Progenitor cell of endocrine pancreas (in vitro differentiated cells): ENCODE results near the gene KIF3B. TPM values are rescaled to one million over a fixed set of nuclear protein-coding genes. Genes with fewer than 3 reads are reported as not detected.
"Not testable (repeated sequence)": the region's sequence is repeated elsewhere in the genome, so short reads cannot be mapped to it uniquely, and the experiment has no call there.

ENCODE experiments used
- DNase-seq: peaks from one replicate; pipeline ENCODE4 v3.0.0; 2021; ENCODE audit warnings: low spot score; ENCODE audit not compliant: unreplicated experiment
- H3K27ac Mint-ChIP-seq: 2 replicates; pipeline ENCODE4 v1.8.0; 2021; ENCODE audit warnings: mild to moderate bottlenecking, moderate library complexity, mixed read lengths
- H3K27me3 Mint-ChIP-seq: 2 replicates; pipeline ENCODE4 v1.8.0; 2021; ENCODE audit warnings: mixed read lengths
- H3K36me3 Mint-ChIP-seq: 2 replicates; pipeline ENCODE4 v1.8.0; 2022; ENCODE audit warnings: mixed read lengths; ENCODE audit not compliant: insufficient read depth
- H3K4me1 Mint-ChIP-seq: 2 replicates; pipeline ENCODE4 v1.8.0; 2021; ENCODE audit warnings: low read depth, mixed read lengths
- H3K4me3 Mint-ChIP-seq: 2 replicates; pipeline ENCODE4 v1.8.0; 2021; ENCODE audit warnings: low read depth, mild to moderate bottlenecking, moderate library complexity, mixed read lengths
- H3K9me3 Mint-ChIP-seq: 2 replicates; pipeline ENCODE4 v1.8.0; 2021; ENCODE audit warnings: low read depth, mixed read lengths
- total RNA-seq: library from RNA; stranded (reverse); gene quantifications from 2 replicates; pipeline ENCODE4 v1.2.1, GENCODE V29; 2021
- TF ChIP-seq, protein P1 (sequence below): fragments of 200-600 bp; sonication (generic); IDR thresholded peaks from one replicate; pipeline ENCODE4 v1.5.0; 2021; ENCODE audit warnings: antibody characterized with exemption, mild to moderate bottlenecking; ENCODE audit not compliant: unreplicated experiment

The KIF3B gene
- total RNA-seq, 1 donor from 2014 or later = 61.6 TPM

GRCh38 chr20:32339116-32339515 is 61.7 kb downstream of the KIF3B start:
- TF ChIP-seq, protein P1, sequence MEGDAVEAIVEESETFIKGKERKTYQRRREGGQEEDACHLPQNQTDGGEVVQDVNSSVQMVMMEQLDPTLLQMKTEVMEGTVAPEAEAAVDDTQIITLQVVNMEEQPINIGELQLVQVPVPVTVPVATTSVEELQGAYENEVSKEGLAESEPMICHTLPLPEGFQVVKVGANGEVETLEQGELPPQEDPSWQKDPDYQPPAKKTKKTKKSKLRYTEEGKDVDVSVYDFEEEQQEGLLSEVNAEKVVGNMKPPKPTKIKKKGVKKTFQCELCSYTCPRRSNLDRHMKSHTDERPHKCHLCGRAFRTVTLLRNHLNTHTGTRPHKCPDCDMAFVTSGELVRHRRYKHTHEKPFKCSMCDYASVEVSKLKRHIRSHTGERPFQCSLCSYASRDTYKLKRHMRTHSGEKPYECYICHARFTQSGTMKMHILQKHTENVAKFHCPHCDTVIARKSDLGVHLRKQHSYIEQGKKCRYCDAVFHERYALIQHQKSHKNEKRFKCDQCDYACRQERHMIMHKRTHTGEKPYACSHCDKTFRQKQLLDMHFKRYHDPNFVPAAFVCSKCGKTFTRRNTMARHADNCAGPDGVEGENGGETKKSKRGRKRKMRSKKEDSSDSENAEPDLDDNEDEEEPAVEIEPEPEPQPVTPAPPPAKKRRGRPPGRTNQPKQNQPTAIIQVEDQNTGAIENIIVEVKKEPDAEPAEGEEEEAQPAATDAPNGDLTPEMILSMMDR = no peak
- no peaks in the 10 kb centered on the region for H3K27me3 Mint-ChIP-seq
- peaks cover 10% of the 10 kb centered on the region for H3K36me3 Mint-ChIP-seq
- H3K27ac Mint-ChIP-seq = peak overlapping the region; percentile 9
- H3K4me1 Mint-ChIP-seq = peaks cover 10% of the 10 kb centered on the region
- DNase-seq = no peak
- H3K9me3 Mint-ChIP-seq = peaks cover 3% of the 10 kb centered on the region
- no peak overlapping the region for H3K4me3 Mint-ChIP-seq

GRCh38 chr20:32341053-32341452 is 63.6 kb downstream of the KIF3B start:
- not testable (repeated sequence) for H3K36me3 Mint-ChIP-seq

DNA sequence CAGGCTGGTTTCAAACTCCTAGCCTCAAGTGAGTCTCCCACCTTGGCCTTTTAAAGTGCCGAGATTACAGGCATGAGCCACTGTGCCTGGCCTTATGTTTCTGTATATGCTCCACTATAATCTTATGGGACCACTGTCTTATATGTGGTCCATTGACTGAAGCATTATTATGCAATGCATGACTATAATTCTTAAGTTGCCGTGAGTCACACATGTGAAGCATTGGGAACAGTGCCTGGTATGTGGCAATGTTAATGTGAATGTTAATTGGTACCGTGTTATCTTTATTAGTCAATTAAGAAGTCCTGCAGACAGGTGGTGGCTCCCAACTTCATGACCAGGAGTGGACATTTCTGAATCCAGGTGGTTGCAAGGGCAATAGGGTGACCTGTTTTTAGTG is 66.0 kb downstream of the KIF3B start:
- TF ChIP-seq, protein P1 = no peak
- H3K4me3 Mint-ChIP-seq = no peak overlapping the region

More at GRCh38 chr20:32341053-32341452, 63.6 kb downstream of the KIF3B start:
- not testable (repeated sequence) for DNase-seq, H3K4me3 Mint-ChIP-seq, H3K9me3 Mint-ChIP-seq, H3K27ac Mint-ChIP-seq, H3K27me3 Mint-ChIP-seq
- H3K4me1 Mint-ChIP-seq = peaks cover 17% of the 10 kb centered on the region

DNA sequence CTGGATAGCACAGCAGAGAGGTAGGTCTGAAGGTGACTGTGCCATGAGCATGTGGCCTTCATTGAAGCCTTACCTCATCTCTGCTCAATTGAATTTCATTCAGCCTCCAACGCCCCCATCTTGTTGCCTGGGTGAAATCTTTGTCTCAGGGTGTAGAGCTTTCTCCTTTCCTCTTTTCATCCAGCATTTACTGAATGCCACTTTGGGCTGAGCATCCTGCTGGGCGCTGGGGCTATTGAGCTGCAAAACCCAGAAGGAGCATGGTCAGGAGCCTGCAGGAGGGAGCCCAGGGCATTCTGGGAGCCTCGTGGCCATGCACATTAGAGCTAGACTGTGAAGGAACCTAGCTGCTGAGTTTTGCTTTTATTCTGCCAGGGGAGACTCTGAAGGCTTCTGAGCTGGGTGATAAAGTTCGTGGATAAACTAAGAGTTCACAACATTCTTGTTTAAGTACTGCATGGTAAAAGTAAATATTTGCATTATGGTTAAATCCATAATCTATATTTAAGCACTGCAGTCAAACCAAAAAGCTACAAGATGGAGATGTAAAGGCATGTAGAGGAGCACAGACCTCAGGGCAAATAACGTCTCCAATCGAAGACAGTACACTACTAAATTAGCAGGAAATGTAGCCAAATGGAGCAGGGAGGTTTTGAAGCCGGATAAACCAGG is 67.5 kb downstream of the KIF3B start:
- H3K27me3 Mint-ChIP-seq = no peaks in the 10 kb centered on the region
- H3K27ac Mint-ChIP-seq = no peak overlapping the region
- H3K36me3 Mint-ChIP-seq = peaks cover 2% of the 10 kb centered on the region
- H3K9me3 Mint-ChIP-seq = peaks cover 3% of the 10 kb centered on the region
- TF ChIP-seq, protein P1 = no peak
- DNase-seq = no peak
- H3K4me1 Mint-ChIP-seq = peaks cover 18% of the 10 kb centered on the region
- H3K4me3 Mint-ChIP-seq = no peak overlapping the region

More for the DNA sequence above, 66.0 kb downstream of the KIF3B start:
- DNase-seq = no peak
- peaks cover 2% of the 10 kb centered on the region for H3K36me3 Mint-ChIP-seq
- H3K27me3 Mint-ChIP-seq = no peaks in the 10 kb centered on the region
- H3K9me3 Mint-ChIP-seq = peaks cover 3% of the 10 kb centered on the region
- H3K27ac Mint-ChIP-seq = no peak overlapping the region
- H3K4me1 Mint-ChIP-seq = peaks cover 20% of the 10 kb centered on the region

GRCh38 chr20:32348207-32348606 is 70.8 kb downstream of the KIF3B start:
- peaks cover 12% of the 10 kb centered on the region for H3K4me1 Mint-ChIP-seq
- H3K9me3 Mint-ChIP-seq = no peaks in the 10 kb centered on the region
- no peaks in the 10 kb centered on the region for H3K27me3 Mint-ChIP-seq
- TF ChIP-seq, protein P1 = no peak
- no peaks in the 10 kb centered on the region for H3K36me3 Mint-ChIP-seq
- H3K27ac Mint-ChIP-seq = no peak overlapping the region
- no peak overlapping the region for H3K4me3 Mint-ChIP-seq
- DNase-seq = no peak

GRCh38 chr20:32350421-32350820 is 73.0 kb downstream of the KIF3B start:
- Mint-ChIP-seq H3K4me1 (peaks cover 5% of the 10 kb centered on the region), H3K9me3 (no peaks in the 10 kb centered on the region), H3K27me3 (no peaks in the 10 kb centered on the region), H3K36me3 (no peaks in the 10 kb centered on the region), H3K27ac (no peak overlapping the region), H3K4me3 (no peak overlapping the region)
- no peak for DNase-seq
- TF ChIP-seq, protein P1 = no peak
